ENCODE data around the gene SAXO2.
"Not testable (repeated sequence)": the region's sequence is repeated elsewhere in the genome, so short reads cannot be mapped to it uniquely, and the experiment has no call there.

DNA sequence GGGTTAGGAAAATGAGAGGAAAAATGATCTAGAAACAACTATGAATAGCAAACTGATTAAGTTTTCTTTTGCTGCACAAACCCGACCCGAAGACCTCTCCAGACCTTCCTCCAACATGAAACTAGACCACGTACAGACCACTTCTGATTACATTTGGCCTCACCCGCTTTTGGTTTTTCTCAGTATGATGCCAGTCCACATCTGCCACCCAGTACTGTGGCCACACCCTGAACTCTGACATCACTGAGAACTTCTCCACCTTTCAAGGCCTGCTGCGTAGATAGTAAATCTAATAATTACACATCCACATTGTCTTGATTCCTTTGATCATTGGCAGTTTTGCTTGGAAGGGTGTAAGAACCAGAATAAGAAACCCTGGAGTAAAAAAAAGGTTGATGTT is 16.7 kb upstream of the SAXO2 start:
- TF ChIP-seq, protein P1, sequence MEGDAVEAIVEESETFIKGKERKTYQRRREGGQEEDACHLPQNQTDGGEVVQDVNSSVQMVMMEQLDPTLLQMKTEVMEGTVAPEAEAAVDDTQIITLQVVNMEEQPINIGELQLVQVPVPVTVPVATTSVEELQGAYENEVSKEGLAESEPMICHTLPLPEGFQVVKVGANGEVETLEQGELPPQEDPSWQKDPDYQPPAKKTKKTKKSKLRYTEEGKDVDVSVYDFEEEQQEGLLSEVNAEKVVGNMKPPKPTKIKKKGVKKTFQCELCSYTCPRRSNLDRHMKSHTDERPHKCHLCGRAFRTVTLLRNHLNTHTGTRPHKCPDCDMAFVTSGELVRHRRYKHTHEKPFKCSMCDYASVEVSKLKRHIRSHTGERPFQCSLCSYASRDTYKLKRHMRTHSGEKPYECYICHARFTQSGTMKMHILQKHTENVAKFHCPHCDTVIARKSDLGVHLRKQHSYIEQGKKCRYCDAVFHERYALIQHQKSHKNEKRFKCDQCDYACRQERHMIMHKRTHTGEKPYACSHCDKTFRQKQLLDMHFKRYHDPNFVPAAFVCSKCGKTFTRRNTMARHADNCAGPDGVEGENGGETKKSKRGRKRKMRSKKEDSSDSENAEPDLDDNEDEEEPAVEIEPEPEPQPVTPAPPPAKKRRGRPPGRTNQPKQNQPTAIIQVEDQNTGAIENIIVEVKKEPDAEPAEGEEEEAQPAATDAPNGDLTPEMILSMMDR (conservative IDR thresholded peaks at IDR 0.05 in 1 of 2, IDR thresholded peaks at IDR 0.05 in 1 of 2; ENCODE audit: low read depth in 1 of 2, low read length in 2 of 2): not testable (repeated sequence)
- not testable (repeated sequence) for TF ChIP-seq EZH2 (IDR thresholded peaks at IDR 0.05; ENCODE audit: low read length, missing control alignments)

Measured in fibroblast of lung (primary cell).